ENCODE measurements around the gene OCA2.

The OCA2 gene

DNA sequence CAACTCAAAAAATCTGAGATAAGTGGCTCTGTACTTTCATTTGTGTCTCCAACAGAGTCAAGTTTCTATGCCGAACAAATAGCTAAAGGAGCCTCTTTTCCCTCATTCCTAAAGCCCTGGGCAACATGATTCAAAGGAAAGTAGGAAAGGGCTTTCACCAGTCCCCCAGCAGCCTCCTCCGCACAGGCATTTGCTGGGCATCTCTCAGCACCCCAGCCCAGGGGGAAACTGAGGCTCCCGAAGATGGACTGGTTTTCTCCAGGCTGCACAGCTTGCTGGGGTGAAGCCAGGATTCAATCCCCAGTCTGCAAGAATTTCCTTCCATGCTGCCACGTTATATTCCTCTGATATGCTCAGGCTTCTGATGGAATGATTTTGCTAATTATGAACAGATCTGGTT, 163.8 kb downstream of the OCA2 start:
- DNase-seq, result no peak

DNA sequence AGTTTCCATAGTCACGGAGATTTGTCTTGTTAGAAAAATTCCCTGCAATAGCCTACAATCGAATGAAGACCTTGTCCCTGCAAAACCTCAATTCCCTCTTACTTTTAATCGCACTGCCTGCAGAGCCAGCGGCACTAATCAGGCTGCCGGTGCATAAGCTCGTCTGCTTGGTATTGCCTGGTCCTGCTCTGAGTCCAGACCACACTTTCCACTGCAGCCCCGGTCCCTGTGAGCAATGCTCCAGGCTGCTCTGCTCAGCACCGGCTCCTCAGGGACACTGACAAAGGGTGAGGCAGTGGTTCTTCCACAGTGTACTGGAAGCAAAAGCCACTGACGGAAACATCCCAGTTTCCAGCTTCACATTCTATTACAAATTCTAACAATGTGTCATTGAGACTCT, 164.3 kb downstream of the OCA2 start:
- no peak for DNase-seq

DNA sequence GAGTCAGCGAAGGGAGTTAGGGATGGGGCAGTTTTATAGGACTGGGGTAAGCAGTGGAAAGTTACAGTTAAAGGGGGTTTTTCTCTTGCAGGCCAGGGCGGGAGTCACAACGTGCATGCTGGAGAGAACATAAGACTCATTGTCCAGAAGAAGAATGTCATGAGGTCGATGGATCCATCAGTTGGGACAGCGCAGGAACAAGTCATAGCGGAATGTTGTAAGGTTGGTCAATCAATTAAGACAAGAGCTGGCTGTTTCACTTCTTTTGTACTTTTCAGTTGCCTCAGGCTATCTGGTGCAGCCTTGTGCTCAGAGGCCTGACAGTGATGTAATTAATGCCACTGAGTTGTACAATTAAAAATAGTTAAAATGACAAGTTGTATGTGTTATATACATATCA, 165.6 kb downstream of the OCA2 start:
- DNase-seq, result no peak

DNA sequence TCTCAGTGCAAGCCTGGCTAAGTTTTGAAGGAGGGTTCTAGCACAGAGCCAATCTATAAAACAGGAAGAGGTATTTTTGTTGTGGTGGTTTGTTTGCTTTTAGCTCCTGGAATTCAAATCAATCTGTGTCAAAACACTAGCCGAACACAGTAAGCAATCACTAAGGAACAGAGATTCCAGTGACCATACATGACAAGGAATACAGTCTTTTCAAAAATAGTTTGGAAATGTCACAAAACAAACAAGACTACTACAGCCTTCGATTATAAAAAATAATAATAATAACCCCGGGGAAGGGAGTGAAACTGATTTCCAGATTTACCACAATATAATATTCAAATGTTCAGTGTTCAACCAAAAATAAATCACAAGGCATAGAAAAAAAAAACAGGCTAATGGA, 166.5 kb downstream of the OCA2 start:
- no peak for DNase-seq

DNA sequence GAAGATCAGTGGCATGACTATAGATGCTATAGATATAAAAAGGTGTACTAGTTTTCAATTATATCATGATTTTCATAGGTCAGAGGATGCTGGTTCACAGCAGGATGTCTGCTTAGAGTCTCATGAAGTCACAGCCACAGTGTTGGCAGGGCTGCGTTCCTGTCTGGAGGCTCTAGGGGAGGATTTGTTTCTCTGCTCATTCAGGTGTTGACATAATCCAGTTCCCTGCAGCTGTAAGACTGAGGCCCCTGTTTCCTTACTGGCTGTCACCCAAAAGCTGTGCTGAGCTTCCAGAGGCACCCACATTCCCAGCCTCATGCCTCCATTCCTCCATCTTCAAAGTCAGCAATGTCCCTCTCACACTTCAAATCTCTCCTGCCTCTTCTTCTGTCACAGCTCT, 170.7 kb downstream of the OCA2 start:
- DNase-seq, result no peak

DNA sequence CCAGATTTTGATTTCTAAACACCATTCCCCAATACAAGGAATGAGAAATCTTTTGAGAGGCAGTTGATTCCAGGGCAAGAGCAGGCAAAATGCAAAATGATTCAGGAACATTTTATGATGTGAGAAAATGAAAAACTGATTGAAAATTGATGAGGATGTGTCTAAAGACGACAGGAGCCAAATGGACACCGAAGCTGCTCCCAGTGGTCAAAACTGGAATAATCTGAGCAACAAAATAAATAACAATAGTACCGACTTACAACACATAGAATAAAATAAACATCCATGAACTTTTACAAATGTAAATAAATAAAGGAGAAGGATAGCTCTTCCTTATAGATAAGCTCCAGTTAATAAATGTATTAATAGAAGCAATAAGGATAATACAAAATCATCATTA, 186.8 kb downstream of the OCA2 start:
- DNase-seq, result no peak

DNA sequence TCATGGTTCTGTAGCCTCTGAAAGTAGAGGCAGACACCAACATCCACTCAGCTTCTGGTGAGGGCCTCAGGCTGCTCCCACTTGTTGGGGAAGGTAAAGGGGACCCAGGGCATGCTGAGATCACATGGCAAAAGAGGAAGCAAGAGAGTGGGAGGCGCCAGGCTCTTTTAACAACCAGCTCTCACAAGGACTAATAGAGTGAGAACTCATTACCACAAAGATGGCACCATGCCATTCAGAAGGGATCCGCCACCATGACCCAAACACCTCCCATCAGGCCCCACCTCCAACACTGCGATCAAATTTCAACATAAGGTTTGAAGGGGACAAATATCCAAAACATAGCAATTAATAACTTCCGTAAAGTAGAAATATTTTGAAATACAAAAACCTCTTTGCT, 192.3 kb downstream of the OCA2 start:
- DNase-seq, result no peak

DNA sequence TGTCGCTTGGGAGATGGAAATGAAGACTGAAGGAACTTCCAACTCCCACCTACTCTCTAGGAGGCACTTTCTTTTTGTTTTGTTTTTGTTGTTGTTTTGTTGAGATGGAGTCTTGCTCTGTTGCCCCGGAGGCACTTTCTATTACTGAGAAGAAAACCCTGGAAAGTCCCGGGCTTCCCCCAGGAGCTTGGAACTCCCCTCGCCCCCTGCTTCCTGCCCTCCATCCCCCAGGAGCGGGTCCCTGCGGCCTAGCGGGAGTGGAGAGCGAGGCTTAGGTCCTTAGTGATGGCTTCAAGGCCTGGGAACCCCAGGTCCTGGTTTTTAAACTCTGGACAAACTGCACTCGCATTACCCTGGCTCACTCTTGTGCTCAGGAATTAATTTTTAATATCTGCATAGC, 195.7 kb downstream of the OCA2 start:
- DNase-seq, result no peak

DNA sequence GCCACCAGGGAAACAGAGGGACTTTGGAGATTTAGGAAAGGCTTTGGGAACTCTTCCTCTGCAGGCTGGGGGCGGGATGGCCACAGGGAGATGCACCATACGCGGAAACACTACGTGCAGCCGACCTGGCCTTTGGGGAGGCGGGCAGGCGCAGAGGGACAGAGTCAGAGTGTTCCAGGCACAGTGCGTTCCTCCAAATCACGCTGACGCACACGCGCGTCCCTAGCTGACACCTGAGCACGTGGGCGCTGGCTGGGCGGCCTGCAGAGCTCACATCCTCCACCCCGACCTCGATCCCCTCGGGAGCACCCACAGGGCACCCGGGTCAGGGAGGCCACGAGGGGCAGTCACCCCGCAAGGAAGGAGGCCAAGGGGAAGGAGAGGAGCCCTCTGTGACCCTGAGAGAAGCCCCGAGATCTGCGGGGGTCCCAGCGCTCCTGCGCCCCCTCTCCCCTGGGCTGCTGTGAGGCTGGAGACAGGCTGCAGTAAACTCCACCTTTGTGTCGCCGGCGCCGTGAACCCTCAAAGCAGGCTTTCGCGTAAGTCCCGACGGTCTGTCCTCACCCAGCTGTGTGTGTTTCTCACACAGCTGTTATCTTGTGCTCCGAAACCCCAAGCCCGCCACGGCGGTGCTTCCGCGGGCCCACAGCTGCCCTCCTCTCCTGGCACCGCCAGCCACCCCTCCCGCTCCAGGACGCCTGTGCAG, 196.3 kb downstream of the OCA2 start:
- no peak for DNase-seq

DNA sequence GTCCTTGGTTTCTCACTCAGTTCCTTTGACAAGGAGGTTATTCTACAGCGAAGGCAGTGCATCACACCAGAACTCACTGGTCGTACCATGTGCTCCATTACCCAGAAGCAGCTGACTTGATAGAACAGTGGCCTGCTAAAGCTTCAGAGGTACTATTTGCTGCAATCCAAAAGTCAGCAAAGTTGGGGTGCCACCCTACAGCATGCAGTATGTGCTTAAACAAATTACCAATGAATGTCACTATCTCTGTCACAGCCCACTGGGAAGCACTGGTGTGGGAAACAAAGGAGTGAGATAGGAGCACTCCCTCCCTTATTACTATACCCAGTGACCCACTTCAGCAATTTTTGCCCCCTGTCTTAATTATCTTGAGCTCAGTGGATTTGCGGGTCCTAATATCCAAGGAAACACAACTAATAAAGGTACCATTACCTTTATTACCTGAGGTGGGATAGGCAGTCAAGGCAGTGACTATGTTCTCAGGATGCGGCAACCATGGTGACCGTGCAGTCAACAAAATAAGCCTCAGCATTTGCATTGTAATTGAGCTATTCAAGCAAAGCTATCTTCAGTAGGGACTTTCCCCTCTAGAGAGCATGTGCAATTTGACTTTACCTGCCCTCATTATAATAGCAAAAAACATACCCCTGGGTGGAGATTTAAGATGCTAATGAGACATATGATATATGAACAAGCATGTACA, 199.4 kb downstream of the OCA2 start:
- DNase-seq, result no peak

DNA sequence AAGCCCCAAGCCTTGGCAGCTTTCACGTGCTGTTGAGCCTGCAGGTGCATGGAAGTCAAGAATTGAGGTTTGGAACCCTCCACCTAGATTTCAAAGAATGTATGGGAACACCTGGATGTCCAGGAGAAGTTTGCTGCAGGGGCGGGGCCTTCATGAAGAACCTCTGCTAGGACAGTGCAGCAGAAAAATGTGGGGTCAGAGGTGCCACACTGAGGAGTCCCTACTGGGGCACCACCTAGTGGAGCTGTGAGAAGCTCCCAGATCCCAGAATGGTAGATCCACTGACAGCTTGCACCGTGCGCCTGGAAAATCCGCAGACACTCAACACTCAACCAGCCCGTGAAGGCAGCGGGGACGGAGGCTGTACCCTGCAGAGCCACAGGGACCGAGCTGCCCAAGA, 201.6 kb downstream of the OCA2 start:
- DNase-seq, result no peak

DNA sequence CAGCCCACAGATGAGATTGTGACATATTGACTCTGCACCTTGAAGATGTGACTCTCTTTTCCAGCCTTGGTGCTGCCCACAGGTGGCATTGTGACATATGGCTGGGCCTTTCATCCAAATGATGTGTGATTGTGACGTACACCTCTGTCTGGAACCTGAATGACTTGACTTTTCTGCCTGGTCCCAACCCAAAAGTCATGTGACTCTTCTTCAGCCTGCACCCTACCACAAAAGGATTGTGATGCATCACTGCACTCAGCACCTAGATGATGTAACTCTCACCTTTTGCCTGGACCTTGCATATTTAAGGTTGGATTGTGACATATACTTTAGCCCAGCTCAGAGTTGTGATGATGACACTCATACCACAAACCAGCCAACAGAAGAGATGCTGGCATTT, 204.5 kb downstream of the OCA2 start:
- no peak for DNase-seq

DNA sequence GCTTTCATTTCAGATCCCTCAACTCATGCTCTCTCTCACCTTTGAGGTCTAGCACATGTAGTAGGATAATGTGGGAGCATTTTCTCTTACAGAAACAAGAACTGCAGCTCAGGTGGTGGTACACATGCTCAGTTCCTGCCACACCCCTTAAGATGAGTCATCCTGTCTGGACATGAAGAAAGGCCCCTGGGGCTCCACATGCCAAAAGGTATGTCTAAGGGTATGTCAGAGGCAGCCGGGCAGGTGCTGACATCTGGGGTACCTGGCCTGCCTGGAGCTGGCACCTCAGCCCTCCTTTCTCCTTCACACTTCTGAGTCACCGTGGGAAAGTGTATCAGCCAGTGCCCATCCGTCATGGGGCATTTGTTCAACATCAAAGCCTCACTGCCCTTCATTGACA, 209.9 kb downstream of the OCA2 start:
- DNase-seq, result no peak

DNA sequence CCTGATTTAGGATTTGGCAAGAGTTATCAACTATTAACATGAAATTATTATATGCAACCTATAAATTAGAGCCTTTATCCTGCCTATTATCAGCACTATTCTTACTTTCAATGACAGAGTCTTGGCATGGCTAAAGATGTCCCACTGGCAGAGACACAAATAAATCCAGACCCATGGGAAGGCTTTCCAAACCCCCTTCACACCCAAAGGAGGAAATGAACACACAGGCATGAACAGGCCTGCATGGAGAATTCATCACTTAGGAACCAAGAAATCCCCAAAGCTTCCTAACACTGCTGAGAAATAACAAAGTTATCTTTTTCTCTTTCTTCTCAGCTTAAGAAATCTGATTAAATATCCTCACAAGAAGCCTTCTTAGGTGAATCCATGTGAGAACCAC, 213.9 kb downstream of the OCA2 start:
- DNase-seq, result no peak

DNA sequence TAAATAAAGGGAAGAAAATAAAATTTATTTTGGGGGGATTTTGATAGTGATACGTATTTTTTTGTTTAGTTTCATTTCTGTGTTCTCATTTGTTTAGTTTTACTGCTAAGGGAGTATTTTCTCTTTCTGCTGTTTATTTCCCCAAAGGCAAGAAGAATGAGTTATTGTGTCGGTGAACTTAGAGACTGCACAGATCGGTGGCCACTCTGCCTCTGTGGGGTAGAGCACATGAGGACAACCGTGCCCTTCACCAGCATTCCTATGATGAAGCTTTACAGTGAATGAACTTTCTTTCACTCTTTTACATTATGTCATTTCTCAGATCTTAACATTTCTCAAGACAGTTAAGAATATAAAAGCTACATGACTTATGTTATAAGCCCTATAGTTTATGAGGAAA, 214.4 kb downstream of the OCA2 start:
- no peak for DNase-seq

DNA sequence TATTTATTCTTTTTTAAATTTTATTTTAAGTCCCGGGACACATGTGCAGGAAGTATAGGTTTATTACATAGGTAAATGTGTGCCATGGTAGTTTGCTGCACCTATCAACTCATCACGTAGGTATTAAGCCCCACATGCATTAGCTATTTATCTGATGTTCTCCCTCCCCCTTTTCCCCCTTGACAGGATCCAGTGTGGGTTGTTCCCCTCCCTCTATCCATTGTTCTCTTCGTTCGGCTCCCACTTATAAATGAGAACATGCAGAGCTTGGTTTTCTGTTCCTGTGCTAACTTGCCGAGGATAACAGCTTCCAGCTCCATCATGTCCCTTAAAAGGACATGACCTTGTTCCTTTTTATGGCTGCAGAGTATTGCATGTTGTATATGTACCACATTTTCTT, 220.3 kb downstream of the OCA2 start:
- DNase-seq, result no peak

DNA sequence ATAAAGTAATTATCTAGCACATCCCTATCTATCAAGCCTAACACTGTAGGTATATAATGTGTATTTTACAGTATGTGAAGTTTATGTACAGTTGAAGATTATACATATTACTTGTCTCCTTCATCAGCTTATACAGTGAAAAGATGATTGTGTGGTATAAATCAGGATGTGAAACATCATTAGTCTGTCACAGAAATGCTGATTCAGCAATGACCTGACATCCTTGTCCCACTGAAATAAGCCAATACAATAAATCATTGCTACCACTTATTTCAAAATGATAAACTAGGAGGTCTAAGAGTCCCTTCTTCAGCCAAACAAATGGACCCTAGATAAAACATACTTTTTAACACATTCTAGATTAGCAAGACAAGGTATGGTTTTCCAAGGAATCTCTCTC, 225.3 kb downstream of the OCA2 start:
- no peak for DNase-seq

DNA sequence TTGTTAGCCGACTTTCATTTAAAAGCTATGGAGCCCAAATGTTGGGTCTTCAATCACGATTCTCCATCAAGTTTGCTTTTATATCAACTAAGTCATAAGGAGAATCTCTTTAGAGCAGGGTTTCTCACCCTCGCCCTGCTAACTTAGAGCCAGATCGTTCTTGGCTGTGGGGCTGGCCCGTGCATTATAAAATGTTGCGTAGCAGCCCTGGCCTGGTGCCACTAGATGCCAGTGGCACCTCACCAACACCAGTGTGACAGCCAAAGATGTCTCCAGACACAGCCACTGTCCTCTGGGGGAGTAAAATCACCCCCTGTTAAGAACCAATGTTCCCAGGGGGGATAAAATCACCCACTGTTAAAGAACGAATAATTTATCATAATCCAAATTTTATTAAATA, 226.1 kb downstream of the OCA2 start:
- DNase-seq, result no peak

DNA sequence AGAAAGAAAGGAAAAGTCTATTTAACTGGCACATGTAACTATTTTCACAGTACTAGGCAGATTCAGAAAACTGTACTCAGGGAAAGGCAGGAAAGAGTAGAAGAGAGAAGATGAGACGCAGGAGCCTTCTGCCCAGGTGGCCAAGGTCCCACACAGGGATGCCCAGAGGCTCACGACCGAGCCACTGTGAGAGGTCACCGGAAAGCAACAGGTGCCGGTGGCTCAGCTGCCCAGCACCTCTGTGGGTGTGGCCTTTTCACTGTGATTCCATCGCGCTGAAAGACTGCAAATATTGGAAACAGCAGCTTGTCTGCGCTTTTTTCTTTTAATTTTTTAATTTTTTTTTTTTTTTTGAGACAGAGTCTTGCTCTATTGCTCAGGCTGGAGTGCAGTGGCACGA, 226.8 kb downstream of the OCA2 start:
- no peak for DNase-seq

DNA sequence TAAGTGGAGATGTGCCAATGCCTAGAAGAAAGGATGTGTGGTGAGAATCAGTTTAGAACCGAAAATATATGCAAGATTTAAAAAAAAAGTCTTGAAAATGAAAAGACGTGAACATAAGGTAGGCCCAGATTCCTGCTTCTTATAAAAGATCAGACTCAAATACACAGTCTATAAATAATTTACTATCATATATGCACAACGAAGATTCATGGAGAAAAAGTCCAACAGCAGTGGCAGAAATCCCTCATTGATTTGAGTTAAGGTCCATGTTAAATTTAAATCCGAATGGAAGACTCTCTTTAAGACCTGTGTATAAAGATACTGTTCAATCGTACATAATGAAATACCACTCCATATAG, 227.2 kb downstream of the OCA2 start:
- no peak for DNase-seq

DNA sequence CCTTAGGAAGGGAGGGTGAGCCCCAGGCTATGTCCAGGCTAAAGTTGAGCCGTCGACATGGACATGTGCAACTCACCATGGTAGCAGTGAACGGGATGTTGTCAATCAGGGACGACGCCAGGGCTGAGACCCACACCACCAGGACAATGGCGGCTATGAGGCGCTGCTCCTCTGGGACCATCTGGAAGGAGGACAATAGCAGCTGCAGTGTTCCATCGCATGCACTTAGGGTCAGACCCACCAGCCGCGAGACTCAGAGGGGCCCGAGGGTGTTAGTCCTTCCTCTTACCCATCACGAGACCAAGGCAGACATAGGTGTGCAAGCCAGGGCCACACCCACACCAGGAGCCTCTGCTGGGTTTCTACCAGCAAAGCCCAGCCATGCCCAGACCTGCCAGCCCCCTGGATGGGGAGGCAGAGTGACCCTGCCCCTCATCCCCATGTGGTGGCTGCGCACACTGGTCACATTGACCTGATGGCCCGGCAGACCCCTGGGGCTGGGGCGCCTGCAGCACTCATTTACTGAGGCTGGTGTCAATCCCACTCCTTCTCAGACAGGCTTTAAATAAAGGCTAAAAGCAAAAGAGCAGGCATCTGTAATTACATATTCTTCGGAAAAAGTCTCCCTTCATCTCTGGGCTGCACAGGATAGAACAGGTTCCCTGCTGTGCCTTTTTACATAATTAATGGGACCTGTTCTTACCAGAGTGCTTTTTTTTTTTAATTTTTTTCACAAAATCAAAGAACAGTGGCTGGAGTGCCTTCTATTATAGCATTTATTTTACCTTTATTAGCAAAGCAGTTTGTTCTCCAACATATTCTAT, 227.8 kb downstream of the OCA2 start:
- DNase-seq, result no peak

DNA sequence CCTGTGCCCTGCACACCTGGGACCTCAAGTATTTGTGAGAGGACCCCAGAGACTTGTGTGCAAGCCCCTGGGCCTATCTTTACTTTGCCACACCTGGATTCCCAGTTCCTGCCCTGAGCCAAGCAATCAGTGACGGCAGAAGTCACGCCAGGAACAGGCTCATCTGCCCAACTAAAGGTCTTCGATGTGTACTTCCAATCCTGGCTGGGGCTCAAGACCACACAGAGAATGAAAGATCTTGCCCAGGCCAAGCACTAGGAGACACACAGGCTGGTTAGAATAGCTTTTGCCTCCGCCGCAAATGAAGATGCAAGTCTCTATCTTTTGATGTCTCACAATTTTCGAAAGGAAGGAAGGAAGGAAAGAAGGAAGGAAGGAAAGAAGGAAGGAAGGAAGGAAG, 228.8 kb downstream of the OCA2 start:
- no peak for DNase-seq

DNA sequence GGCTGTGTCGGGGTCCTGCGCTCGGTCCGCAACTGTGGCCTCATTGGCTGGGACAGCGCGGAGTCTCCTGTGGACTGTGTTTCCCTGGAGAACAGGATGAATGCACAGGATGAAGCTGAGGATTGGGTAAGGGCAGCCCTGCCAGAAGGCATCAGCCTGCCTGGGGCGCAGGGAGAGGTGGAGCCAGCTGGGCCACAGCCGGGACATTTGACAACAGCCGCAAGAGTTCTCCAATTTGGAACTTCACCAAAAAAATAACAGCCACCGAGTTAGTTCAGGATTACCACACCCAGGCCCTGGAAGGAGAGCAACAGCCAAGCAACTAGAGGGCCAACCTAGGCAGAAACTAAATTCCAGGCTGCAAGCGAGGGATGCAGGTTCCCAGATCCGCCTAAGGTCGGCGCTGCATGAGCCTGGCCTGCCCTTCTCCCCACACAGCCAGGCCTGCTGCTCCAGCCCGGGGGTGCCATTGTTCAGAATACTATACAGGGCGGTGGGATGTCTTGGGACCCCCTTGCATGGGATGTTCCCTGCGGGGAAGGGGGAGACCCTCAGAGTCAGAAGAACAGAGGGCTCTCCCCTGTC, 229.3 kb downstream of the OCA2 start:
- DNase-seq, result no peak
